Thymus (tissue), 11 donors: ENCODE measurements around the gene ZRSR2. TPM values are rescaled to one million over a fixed set of nuclear protein-coding genes. Genes with fewer than 3 reads are reported as not detected.
A peak's percentile ranks its signal among the peaks of the same experiment; 100 is the strongest.

Experiments
- DNase-seq, 9 donors: peaks; one replicate each; pipeline ENCODE4 v3.0.0-alpha.2; 2013; ENCODE audit warnings: low spot score in 9 of 9, low read depth in 6 of 9, missing footprints in 1 of 9
- H3K27ac ChIP-seq, 2 donors: one replicate each; pipeline ENCODE4 v1.5.1; 2013; ENCODE audit warnings: control low read depth in 1 of 2, low read depth in 1 of 2, low read length in 1 of 2, mild to moderate bottlenecking in 1 of 2, moderate library complexity in 1 of 2
- H3K27me3 ChIP-seq, 2 donors: one replicate each; pipeline ENCODE4 v1.5.1; 2013; ENCODE audit warnings: low read length in 1 of 2; ENCODE audit not compliant: control insufficient read depth in 2 of 2, insufficient read depth in 1 of 2
- H3K36me3 ChIP-seq, 2 donors: one replicate each; pipeline ENCODE4 v1.5.1; 2013; ENCODE audit warnings: low read length in 1 of 2, mild to moderate bottlenecking in 1 of 2, moderate library complexity in 1 of 2; ENCODE audit not compliant: control insufficient read depth in 2 of 2, insufficient read depth in 2 of 2
- H3K4me1 ChIP-seq, 2 donors: one replicate each; pipeline ENCODE4 v1.5.1; 2013; ENCODE audit warnings: low read length in 2 of 2; ENCODE audit not compliant: control insufficient read depth in 2 of 2, insufficient read depth in 2 of 2
- H3K4me3 ChIP-seq, 2 donors: one replicate each; pipeline ENCODE4 v1.5.1; 2013; ENCODE audit warnings: low read length in 2 of 2, control low read depth in 1 of 2, mild to moderate bottlenecking in 1 of 2
- H3K9me3 ChIP-seq, 2 donors: one replicate each; pipeline ENCODE4 v1.5.1; 2013; ENCODE audit warnings: low read length in 1 of 2, mild to moderate bottlenecking in 1 of 2; ENCODE audit not compliant: control insufficient read depth in 2 of 2, insufficient read depth in 1 of 2
- WGBS: extraction: QIAGEN DNeasy Blood & Tissue Kit; methylation state at CpG from one replicate; pipeline ENCODE4 v1.1.7; 2013; 5-methylcytosine and 5-hydroxymethylcytosine counted together
- polyA plus RNA-seq: library from polyadenylated mRNA; stranded (reverse); fragments of 200-250 nt; gene quantifications from one replicate; pipeline ENCODE4 v1.2.3, GENCODE V29; 2013
- total RNA-seq: library from RNA; stranded (reverse); fragments of 120-200 nt; gene quantifications from one replicate; pipeline ENCODE4 v1.2.4, GENCODE V29; 2013
- donor health status: healthy.

The ZRSR2 gene
- total and polyA plus RNA-seq, 2 donors = 9.5 to 30.0 TPM

GRCh38 chrX:15785176-15785750 lies 5.0 kb upstream of the ZRSR2 start:
- no peak for DNase-seq
- H3K4me1 ChIP-seq = peaks cover 0 to 8% of the 10 kb centered on the region in 2 donors
- no peaks in the 10 kb centered on the region for H3K27me3 ChIP-seq
- 98% methylated on average over 3 of the region's 3 CpGs for WGBS
- no peak overlapping the region for H3K27ac ChIP-seq
- no peaks in the 10 kb centered on the region for H3K36me3 ChIP-seq
- no peak overlapping the region for H3K4me3 ChIP-seq
- H3K9me3 ChIP-seq = no peaks in the 10 kb centered on the region

DNA sequence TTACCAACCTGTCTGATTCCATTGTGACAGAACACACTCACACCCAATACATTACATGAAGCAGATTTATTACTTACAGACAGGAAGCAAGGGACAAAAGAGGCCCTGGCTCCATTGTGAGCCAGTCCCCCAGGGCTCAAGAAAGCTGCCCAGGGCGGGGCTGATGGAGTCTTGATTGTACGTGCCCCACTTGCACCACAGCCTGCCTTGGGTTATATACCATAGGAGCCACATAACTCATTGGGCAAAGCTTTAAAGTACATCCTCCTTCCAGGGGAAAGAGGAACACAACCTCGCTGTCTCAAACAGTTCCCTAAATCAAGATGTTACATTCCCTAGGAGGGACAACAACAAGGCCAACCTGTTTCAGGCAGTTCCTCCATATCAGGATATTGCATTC lies 3.4 kb upstream of the ZRSR2 start:
- no peaks in the 10 kb centered on the region for H3K27me3 ChIP-seq
- DNase-seq = no peak
- H3K27ac ChIP-seq = no peak overlapping the region
- 94% methylated on average over 3 of the region's 3 CpGs for WGBS
- H3K9me3 ChIP-seq = no peaks in the 10 kb centered on the region
- H3K4me1 ChIP-seq = peaks cover 0 to 13% of the 10 kb centered on the region in 2 donors
- H3K4me3 ChIP-seq = no peak overlapping the region
- H3K36me3 ChIP-seq = no peaks in the 10 kb centered on the region

DNA sequence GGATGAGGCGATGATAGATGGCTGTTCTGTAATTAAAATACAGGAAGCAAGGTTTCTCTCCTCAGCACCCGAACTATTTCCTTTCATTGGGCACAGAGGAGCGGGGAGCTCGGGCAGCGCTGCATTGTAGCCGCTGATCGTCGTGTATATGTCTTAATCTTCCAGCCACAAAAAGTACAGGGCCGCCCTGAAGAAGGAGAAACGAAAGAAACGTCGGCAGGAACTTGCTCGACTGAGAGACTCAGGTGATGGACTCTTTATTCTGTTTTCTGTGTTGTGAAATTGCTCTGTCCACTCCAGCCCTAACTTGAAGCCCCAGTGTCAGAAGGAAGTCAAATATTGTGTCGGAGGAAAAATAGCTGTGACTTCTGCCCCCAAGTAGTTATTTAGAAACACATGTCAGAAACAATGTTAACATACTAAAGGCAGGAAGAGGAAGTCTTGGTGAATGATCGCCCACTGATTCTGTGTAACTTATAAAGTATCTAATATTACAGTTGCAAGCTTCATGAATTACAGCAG lies 546 bp downstream of the ZRSR2 start:
- DNase-seq = peak in 7 of 9 donors; percentile 4 to 62 (median 15)
- WGBS = under 1% methylated on average over 15 of the region's 15 CpGs
- H3K27ac ChIP-seq = peak overlapping the region; percentile 92 to 95
- no peaks in the 10 kb centered on the region for H3K9me3 ChIP-seq
- H3K4me3 ChIP-seq = peak overlapping the region; percentile 69 to 83
- H3K4me1 ChIP-seq = peaks cover 0 to 11% of the 10 kb centered on the region in 2 donors
- no peaks in the 10 kb centered on the region for H3K27me3 ChIP-seq
- H3K36me3 ChIP-seq = peaks cover 0 to 10% of the 10 kb centered on the region in 2 donors

DNA sequence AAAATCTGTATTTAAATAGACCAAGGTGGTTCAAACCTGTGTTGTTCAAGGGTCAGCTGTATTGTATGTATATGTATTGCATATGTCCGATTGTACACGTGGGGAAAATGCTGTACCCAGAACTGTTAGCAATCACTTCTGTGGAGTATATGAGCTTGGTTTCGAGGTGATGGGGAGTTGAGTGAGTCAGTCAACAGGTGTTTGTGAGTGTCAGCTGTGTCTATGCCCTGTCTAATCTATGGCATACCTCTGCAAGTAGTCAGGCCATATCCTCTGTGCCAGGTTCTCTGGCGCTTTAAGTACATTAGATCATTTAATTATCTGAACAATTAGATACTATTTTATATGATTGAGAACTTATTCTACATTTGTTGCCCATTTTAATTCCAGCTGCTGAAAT lies 7.4 kb downstream of the ZRSR2 start:
- Histone ChIP-seq H3K4me1 (no peaks in the 10 kb centered on the region), H3K27me3 (no peaks in the 10 kb centered on the region), H3K36me3 (peaks cover 0 to 26% of the 10 kb centered on the region in 2 donors), H3K4me3 (no peak overlapping the region), H3K9me3 (no peaks in the 10 kb centered on the region), H3K27ac (no peak overlapping the region)
- WGBS = 74% methylated on average over 4 of the region's 4 CpGs
- DNase-seq = no peak

GRCh38 chrX:15804563-15804962 lies 14.3 kb downstream of the ZRSR2 start:
- Histone ChIP-seq H3K4me3 (no peak overlapping the region), H3K27ac (no peak overlapping the region), H3K27me3 (no peaks in the 10 kb centered on the region), H3K9me3 (no peaks in the 10 kb centered on the region), H3K36me3 (peaks cover 4 to 31% of the 10 kb centered on the region in 2 donors), H3K4me1 (no peaks in the 10 kb centered on the region)
- DNase-seq = no peak

- H3K27me3 ChIP-seq = no peaks in the 10 kb centered on the region
- no peaks in the 10 kb centered on the region for H3K4me1 ChIP-seq
- peaks cover 11 to 39% of the 10 kb centered on the region in 2 donors for H3K36me3 ChIP-seq
- DNase-seq = no peak
- H3K27ac ChIP-seq = no peak overlapping the region
- 97% methylated on average over 4 of the region's 4 CpGs for WGBS
- H3K4me3 ChIP-seq = no peak overlapping the region
- no peaks in the 10 kb centered on the region for H3K9me3 ChIP-seq
Measured at GRCh38 chrX:15808254-15808653, 18.0 kb downstream of the ZRSR2 start.

- no peak for DNase-seq
- Histone ChIP-seq H3K36me3 (peaks cover 11 to 54% of the 10 kb centered on the region in 2 donors), H3K4me3 (no peak overlapping the region), H3K4me1 (peaks cover 0 to 8% of the 10 kb centered on the region in 2 donors), H3K27me3 (no peaks in the 10 kb centered on the region), H3K9me3 (no peaks in the 10 kb centered on the region), H3K27ac (no peak overlapping the region)
- 98% methylated on average over 8 of the region's 8 CpGs for WGBS
Measured at GRCh38 chrX:15812192-15812938, 22.1 kb downstream of the ZRSR2 start.

DNA sequence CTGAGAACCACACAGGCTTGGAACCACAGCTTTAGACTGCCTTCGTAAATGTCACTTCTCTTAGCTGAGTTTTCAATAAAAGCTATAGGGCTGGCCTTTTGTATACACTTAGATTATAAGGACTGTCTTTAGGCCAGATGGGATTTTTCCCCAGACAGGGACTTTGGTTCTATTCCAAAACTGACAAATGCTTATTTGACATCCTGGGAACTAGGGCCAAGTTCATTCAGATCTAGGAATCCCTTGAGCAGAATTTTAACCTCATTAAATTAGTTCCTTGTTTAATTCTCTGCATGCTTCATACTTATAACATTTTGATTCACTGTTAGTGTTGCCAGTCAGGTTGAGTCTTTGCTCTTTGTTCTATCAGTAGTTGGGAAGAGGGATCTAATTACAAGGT lies 23.1 kb downstream of the ZRSR2 start:
- Histone ChIP-seq H3K36me3 (peaks cover 11 to 60% of the 10 kb centered on the region in 2 donors), H3K4me3 (no peak overlapping the region), H3K27me3 (no peaks in the 10 kb centered on the region), H3K9me3 (no peaks in the 10 kb centered on the region), H3K4me1 (peaks cover 0 to 8% of the 10 kb centered on the region in 2 donors), H3K27ac (no peak overlapping the region)
- DNase-seq = no peak
- WGBS = 100% methylated on average over 1 of the region's 1 CpG

DNA sequence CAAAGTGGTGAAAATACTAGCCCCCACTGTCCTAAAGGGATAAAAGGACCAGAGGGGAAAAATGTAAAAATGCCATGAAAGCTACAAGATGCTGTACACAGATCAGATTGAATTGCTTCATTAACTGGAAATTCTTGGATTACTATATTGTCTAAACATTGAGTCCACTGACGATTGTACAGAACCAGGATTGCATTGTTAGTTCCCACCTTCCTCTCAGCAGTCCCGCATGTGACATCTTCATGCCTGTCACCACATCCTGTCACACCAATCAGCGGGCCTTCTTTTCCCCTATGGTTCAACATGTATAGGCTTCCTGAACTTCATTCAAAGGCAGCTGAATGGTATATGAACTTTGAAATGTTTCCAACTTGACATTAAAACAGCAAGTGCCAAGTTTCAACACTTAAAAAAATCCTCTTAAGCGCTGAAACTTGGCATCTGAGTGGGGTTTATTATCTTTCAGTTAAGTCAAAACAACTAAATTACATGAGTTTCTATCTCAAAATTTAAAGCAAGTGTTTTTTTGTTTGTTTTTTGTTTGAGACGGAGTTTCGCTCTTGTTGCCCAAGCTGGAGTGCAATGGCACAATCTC lies 24.6 kb downstream of the ZRSR2 start:
- WGBS = 82% methylated on average over 6 of the region's 6 CpGs
- Histone ChIP-seq H3K27me3 (no peaks in the 10 kb centered on the region), H3K27ac (no peak overlapping the region), H3K9me3 (no peaks in the 10 kb centered on the region), H3K4me3 (no peak overlapping the region), H3K4me1 (peaks cover 0 to 8% of the 10 kb centered on the region in 2 donors), H3K36me3 (peaks cover 5 to 60% of the 10 kb centered on the region in 2 donors)
- peak in 3 of 9 donors; percentile 9 to 31 (median 16) for DNase-seq
